Cerebellar nuclear complex (tissue), 1 donor: ENCODE results near the gene BLTP2.
"Not testable (repeated sequence)": the region's sequence is repeated elsewhere in the genome, so short reads cannot be mapped to it uniquely, and the experiment has no call there.

Experiments
- DNase-seq, 2 experiments: peaks; one replicate each; lab custom pipeline; 2025; lab: John Stamatoyannopoulos, UW

The BLTP2 gene

GRCh38 chr17:28644787-28645575, at the start of gene BLTP2:
BLTP2 (minus strand) TSS chr17:28645158; CDS start chr17:28645056, 102 bp downstream.
- peak; percentile 20 to 83 for DNase-seq

- no peak for DNase-seq
Observed at GRCh38 chr17:28693869-28694268, 48.9 kb upstream of the BLTP2 start.

- no peak for DNase-seq
Observed at GRCh38 chr17:28689011-28689410, 44.1 kb upstream of the BLTP2 start.

GRCh38 chr17:28688481-28688880, 43.5 kb upstream of the BLTP2 start:
- no peak for DNase-seq

- no peak for DNase-seq
Observed at GRCh38 chr17:28686296-28686695, 41.3 kb upstream of the BLTP2 start.

- DNase-seq = no peak
Observed at GRCh38 chr17:28685366-28685765, 40.4 kb upstream of the BLTP2 start.

GRCh38 chr17:28684963-28685362, 40.0 kb upstream of the BLTP2 start:
- no peak for DNase-seq

- DNase-seq = no peak
Observed at GRCh38 chr17:28682655-28683054, 37.7 kb upstream of the BLTP2 start.

GRCh38 chr17:28675980-28676379, 31.0 kb upstream of the BLTP2 start:
- no peak for DNase-seq

- no peak for DNase-seq
Observed at GRCh38 chr17:28675490-28675889, 30.5 kb upstream of the BLTP2 start.

GRCh38 chr17:28669918-28670317, 25.0 kb upstream of the BLTP2 start:
- no peak for DNase-seq

GRCh38 chr17:28667870-28668269, 22.9 kb upstream of the BLTP2 start:
- no peak for DNase-seq

- no peak for DNase-seq
Observed at GRCh38 chr17:28665994-28666393, 21.0 kb upstream of the BLTP2 start.

- DNase-seq = no peak
Observed at GRCh38 chr17:28663723-28664122, 18.8 kb upstream of the BLTP2 start.

- no peak for DNase-seq
Observed at GRCh38 chr17:28662527-28662829, 17.5 kb upstream of the BLTP2 start.

- peak; percentile 34 to 69 for DNase-seq
Observed at GRCh38 chr17:28661635-28662526, 16.9 kb upstream of the BLTP2 start, which contains the start of the genes SDF2 and SUPT6H. SDF2 (minus strand) TSS chr17:28661906; CDS start chr17:28661876, 30 bp downstream. SUPT6H (plus strand) TSS chr17:28662205; CDS start chr17:28673402, 11,197 bp downstream.

- not testable (repeated sequence) for DNase-seq
Observed at GRCh38 chr17:28659497-28659881, 14.5 kb upstream of the BLTP2 start.

GRCh38 chr17:28658766-28659496, 14.0 kb upstream of the BLTP2 start:
- DNase-seq = not testable (repeated sequence)

GRCh38 chr17:28658342-28658741, 13.4 kb upstream of the BLTP2 start:
- DNase-seq = not testable (repeated sequence)

GRCh38 chr17:28657756-28658155, 12.8 kb upstream of the BLTP2 start:
- DNase-seq = no peak

GRCh38 chr17:28655160-28655559, 10.2 kb upstream of the BLTP2 start:
- no peak for DNase-seq

GRCh38 chr17:28648698-28649097, 3.7 kb upstream of the BLTP2 start:
- no peak for DNase-seq
